SK-N-SH (cell line): Measurements from ENCODE around the gene AKTIP. TPM values are rescaled to one million over a fixed set of nuclear protein-coding genes. Genes with fewer than 3 reads are reported as not detected.

Experiments
- CTCF ChIA-PET: fragments of 300-600, 350-600 bp; formaldehyde crosslinking; extraction: SDS; loops from one replicate; lab custom pipeline; 2021; lab: Yijun Ruan, JAX
- POLR2A ChIA-PET: fragments of 350-600 bp; sonication (Branson Sonifier 250); formaldehyde crosslinking; extraction: SDS; loops from one replicate; lab custom pipeline; 2020; ENCODE audit warnings: antibody characterized with exemption, inconsistent platforms; lab: Yijun Ruan, JAX
- DNase-seq: peaks from one replicate; pipeline ENCODE4 v3.0.0; 2012
- H2AFZ ChIP-seq: fragments of 200-600 bp; sonication (generic); 2 replicates; pipeline ENCODE4 v1.8.1; 2016; ENCODE audit warnings: antibody characterized with exemption, mild to moderate bottlenecking, low read depth
- H3F3A ChIP-seq: fragments of 200-600 bp; sonication (generic); replicated peaks from 2 replicates; pipeline ENCODE3; 2016; ENCODE audit warnings: antibody characterized with exemption, mild to moderate bottlenecking; ENCODE audit not compliant: insufficient read depth
- H3K27ac ChIP-seq, 2 experiments: fragments of 200-500 bp in 1 of 2; fragments of 200-600 bp in 1 of 2; sonication (Bioruptor generic) in 1 of 2; sonication (generic), shearing (Covaris generic) in 1 of 2; 2 replicates each; pipeline versions ENCODE4 v1.5.1 to v1.6.1; 2014 to 2016; ENCODE audit warnings: low read depth in 2 of 2, inconsistent platforms in 1 of 2, low read length in 1 of 2, mild to moderate bottlenecking in 1 of 2, mixed read lengths in 1 of 2
- H3K27me3 ChIP-seq: fragments of 200-600 bp; sonication (generic), shearing (Covaris generic); 2 replicates; pipeline ENCODE4 v1.6.1; 2016; ENCODE audit warnings: mixed run types; ENCODE audit not compliant: insufficient read depth
- H3K36me3 ChIP-seq, 2 experiments: fragments of 200-500 bp in 1 of 2; fragments of 200-600 bp in 1 of 2; sonication (Bioruptor generic) in 1 of 2; sonication (generic) in 1 of 2; replicated peaks in 1 of 2; 2 replicates each; pipeline versions ENCODE3 to v1.5.1; 2014 to 2016; ENCODE audit warnings: low read length in 1 of 2, mild to moderate bottlenecking in 1 of 2; ENCODE audit not compliant: insufficient read depth in 2 of 2, control insufficient read depth in 1 of 2
- H3K4me1 ChIP-seq, 2 experiments: fragments of 200-500 bp in 1 of 2; fragments of 200-600 bp in 1 of 2; sonication (Bioruptor generic) in 1 of 2; sonication (generic), shearing (Covaris generic) in 1 of 2; 2 replicates each; pipeline versions ENCODE4 v1.5.1 to v1.6.1; 2014 to 2016; ENCODE audit warnings: low read depth in 1 of 2, low read length in 1 of 2, mixed run types in 1 of 2; ENCODE audit not compliant: insufficient read depth in 2 of 2, control insufficient read depth in 1 of 2
- H3K4me2 ChIP-seq: fragments of 200-600 bp; sonication (generic), shearing (Covaris generic); 2 replicates; pipeline ENCODE4 v1.6.1; 2017; ENCODE audit warnings: mixed run types
- H3K4me3 ChIP-seq, 2 experiments: fragments of 200-500 bp in 1 of 2; fragments of 200-600 bp in 1 of 2; sonication (Bioruptor generic) in 1 of 2; sonication (generic), shearing (Covaris generic) in 1 of 2; 2 replicates each; pipeline versions ENCODE4 v1.5.1 to v1.8.1; 2014 to 2016; ENCODE audit warnings: low read depth in 2 of 2, inconsistent platforms in 1 of 2, low read length in 1 of 2, mild to moderate bottlenecking in 1 of 2, mixed read lengths in 1 of 2, moderate library complexity in 1 of 2
- H3K79me2 ChIP-seq: fragments of 200-600 bp; sonication (generic); 2 replicates; pipeline ENCODE4 v1.8.1; 2017; ENCODE audit warnings: mild to moderate bottlenecking; ENCODE audit not compliant: insufficient read depth
- H3K9ac ChIP-seq: fragments of 200-600 bp; sonication (generic); 2 replicates; pipeline ENCODE4 v1.6.1; 2017; ENCODE audit warnings: mixed run types
- H3K9me2 ChIP-seq: fragments of 200-600 bp; sonication (generic); 2 replicates; pipeline ENCODE4 v1.6.1; 2017; ENCODE audit warnings: mixed run types
- H3K9me3 ChIP-seq: fragments of 200-600 bp; sonication (generic); 2 replicates; pipeline ENCODE4 v1.6.1; 2017; ENCODE audit warnings: mixed run types, mild to moderate bottlenecking, moderate library complexity
- H4K20me1 ChIP-seq: fragments of 200-600 bp; sonication (generic); 2 replicates; pipeline ENCODE4 v1.6.1; 2017; ENCODE audit warnings: mild to moderate bottlenecking, mixed run types; ENCODE audit not compliant: insufficient read depth
- CHD2 ChIP-seq: fragments of 150-350 bp; IDR thresholded peaks from 2 replicates; pipeline ENCODE4 v1.6.1; 2018; ENCODE audit warnings: low read length; ENCODE audit not compliant: partially characterized antibody
- ELF1 ChIP-seq: IDR thresholded peaks from 2 replicates; pipeline ENCODE4 v1.4.0; 2012
- EZH2phosphoT487 ChIP-seq: fragments of 200-600 bp; sonication (generic); IDR thresholded peaks from 2 replicates; pipeline ENCODE4 v1.6.1; 2017; ENCODE audit warnings: low read depth, mixed run types, mild to moderate bottlenecking, antibody characterized with exemption, moderate library complexity, borderline replicate concordance
- FOSL2 ChIP-seq: IDR thresholded peaks from 2 replicates; pipeline ENCODE4 v1.4.0; 2012; ENCODE audit warnings: low read depth, mild to moderate bottlenecking, moderate library complexity, borderline replicate concordance
- GABPA ChIP-seq: IDR thresholded peaks from 2 replicates; pipeline ENCODE4 v1.4.0; 2012; ENCODE audit warnings: low read depth, mild to moderate bottlenecking
- GATA2 ChIP-seq: sonication (generic); formaldehyde crosslinking; IDR thresholded peaks from 2 replicates; pipeline ENCODE4 v1.5.0; 2020; ENCODE audit warnings: mild to moderate bottlenecking, missing genetic modification reagents
- MXI1 ChIP-seq: IDR thresholded peaks from 2 replicates; pipeline ENCODE4 v1.6.1; 2012; ENCODE audit warnings: mild to moderate bottlenecking, low read depth, low read length, improper control_type of control experiment
- NRF1 ChIP-seq: IDR thresholded peaks from 2 replicates; pipeline ENCODE4 v1.6.1; 2012; ENCODE audit warnings: low read depth, mild to moderate bottlenecking, low read length
- POLR2AphosphoS5 ChIP-seq: IDR thresholded peaks from 2 replicates; pipeline ENCODE4 v1.6.1; 2012; ENCODE audit warnings: low read depth, low read length
- RAD21 ChIP-seq: IDR thresholded peaks from 2 replicates; pipeline ENCODE4 v1.6.1; 2012; ENCODE audit warnings: mild to moderate bottlenecking, low read length
- RCOR1 ChIP-seq: fragments of 150-350 bp; IDR thresholded peaks from 2 replicates; pipeline ENCODE4 v1.6.1; 2017; ENCODE audit warnings: antibody characterized with exemption, low read length
- REST ChIP-seq: IDR thresholded peaks from 2 replicates; pipeline ENCODE4 v1.6.1; 2012; ENCODE audit warnings: mild to moderate bottlenecking, low read depth, low read length, moderate library complexity
- SIN3A ChIP-seq: IDR thresholded peaks from 2 replicates; pipeline ENCODE4 v1.6.1; 2012; ENCODE audit warnings: low read depth, mild to moderate bottlenecking, low read length, moderate library complexity, borderline replicate concordance
- TAF1 ChIP-seq: IDR thresholded peaks from 2 replicates; pipeline ENCODE4 v1.6.1; 2012; ENCODE audit warnings: low read depth, mild to moderate bottlenecking, low read length, moderate library complexity, borderline replicate concordance
- TCF12 ChIP-seq: IDR thresholded peaks from 2 replicates; pipeline ENCODE4 v1.4.0; 2012
- USF1 ChIP-seq: IDR thresholded peaks from 2 replicates; pipeline ENCODE4 v1.4.0; 2012; ENCODE audit warnings: low read depth, borderline replicate concordance
- YY1 ChIP-seq: IDR thresholded peaks from 2 replicates; pipeline ENCODE4 v1.4.0; 2012; ENCODE audit warnings: low read depth, mild to moderate bottlenecking
- WGBS: methylation state at CpG from one replicate; pipeline ENCODE4 v1.1.6; 2017; ENCODE audit warnings: low lambda C conversion rate; 5-methylcytosine and 5-hydroxymethylcytosine counted together
- polyA plus RNA-seq, 3 experiments: library from polyadenylated mRNA; depleted of rRNA; stranded (reverse); fragments of >200 nt; gene quantifications; 2 replicates each; pipeline ENCODE4 v1.2.3, GENCODE V29; 2012
- TF ChIP-seq, protein P1 (sequence below): IDR thresholded peaks from 2 replicates; pipeline ENCODE4 v1.4.0; 2012; ENCODE audit warnings: low read depth

AKTIP gene
- polyA plus RNA-seq, 1 of the 3 experiments (the other 2 are of a cell fraction) = 21.0 TPM

DNA sequence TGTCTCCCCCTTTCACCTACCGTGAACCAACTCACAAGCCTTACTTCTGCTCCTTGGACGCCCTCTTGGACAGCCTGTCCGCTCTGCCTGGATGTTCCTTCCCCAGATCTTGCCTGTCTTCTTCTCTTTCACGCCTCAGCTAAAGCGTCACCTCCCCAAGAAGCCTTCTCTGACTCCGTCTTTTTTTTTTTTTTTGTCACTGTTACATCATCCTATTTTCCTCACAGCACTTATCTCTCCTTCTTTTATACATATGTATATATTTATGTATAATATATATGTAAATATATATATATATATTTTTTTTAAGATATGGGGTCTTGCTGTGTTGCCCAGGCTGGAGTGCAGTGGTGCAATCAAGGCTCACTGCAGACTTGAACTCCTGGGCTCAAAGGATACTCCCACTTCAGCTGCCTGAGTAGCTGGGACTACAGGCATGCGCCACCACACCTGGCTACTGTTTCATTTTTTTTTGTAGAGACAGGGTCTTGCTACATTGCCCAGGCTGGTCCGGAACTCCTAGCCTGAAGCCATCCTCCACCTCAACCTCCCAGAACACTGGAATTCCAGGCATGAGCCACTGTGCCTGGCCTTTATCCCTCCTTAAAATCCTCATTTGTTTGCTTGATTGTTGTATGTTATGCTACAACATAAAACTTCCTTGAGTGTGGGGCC, 16.5 kb upstream of the AKTIP start:
- H3K9me3 ChIP-seq = no peaks in the 10 kb centered on the region
- H3K36me3 ChIP-seq = no peaks in the 10 kb centered on the region
- TF ChIP-seq ELF1 = no peak
- TF ChIP-seq REST = no peak
- no peak for TF ChIP-seq GABPA
- no peak for TF ChIP-seq RCOR1
- no peak for TF ChIP-seq SIN3A
- no peak for TF ChIP-seq YY1
- TF ChIP-seq GATA2 (CRISPR knock-in tag) = no peak
- TF ChIP-seq RAD21 = no peak
- TF ChIP-seq TAF1 = no peak
- H3K4me1 ChIP-seq = peaks cover 0 to 5% of the 10 kb centered on the region in 2 experiments; a peak in 1 of 4 replicates
- H3K27ac ChIP-seq = no peak overlapping the region
- DNase-seq = no peak
- H3K9ac ChIP-seq = no peak overlapping the region
- H3K4me3 ChIP-seq = no peak overlapping the region
- WGBS = 60% methylated on average over 8 of the region's 8 CpGs
- H3K4me2 ChIP-seq = no peak overlapping the region
- H3K79me2 ChIP-seq = no peaks in the 10 kb centered on the region
- H4K20me1 ChIP-seq = no peaks in the 10 kb centered on the region
- ChIA-PET CTCF (interaction anchor here (0.9 to 1.3 kb wide), 2 partner anchors 8 to 9 kb away, joined by 3 read pairs; no protein-coding TSS in a partner anchor), POLR2A (no interaction called here)
- no peak overlapping the region for H2AFZ ChIP-seq
- no peaks in the 10 kb centered on the region for H3K9me2 ChIP-seq
- H3K27me3 ChIP-seq = no peaks in the 10 kb centered on the region
- H3F3A ChIP-seq = no peaks in the 10 kb centered on the region

GRCh38 chr16:53518550-53519416, 15.8 kb upstream of the AKTIP start:
- WGBS = 75% methylated on average over 19 of the region's 19 CpGs

More at GRCh38 chr16:53518550-53519416, 15.8 kb upstream of the AKTIP start:
- ChIA-PET CTCF (interaction anchor here (0.9 kb wide), 2 partner anchors 9 to 146 kb away, joined by 3 read pairs; no protein-coding TSS in a partner anchor), POLR2A (no interaction called here)
- no peak for DNase-seq
- H3K4me1 ChIP-seq = no peaks in the 10 kb centered on the region; a peak in 1 of 4 replicates
- 0 out of 2 replicates have a peak overlapping the region, but pooled peaks have one; percentile 13 for H2AFZ ChIP-seq
- H3K4me2 ChIP-seq = no peak overlapping the region
- no peaks in the 10 kb centered on the region for H3K27me3 ChIP-seq
- TF ChIP-seq GATA2 (CRISPR knock-in tag) (no peak), CHD2 (no peak), TCF12 (no peak), USF1 (no peak), NRF1 (no peak), YY1 (no peak), POLR2AphosphoS5 (no peak), EZH2phosphoT487 (no peak), GABPA (no peak), MXI1 (no peak), FOSL2 (no peak)
- TF ChIP-seq, protein P1, sequence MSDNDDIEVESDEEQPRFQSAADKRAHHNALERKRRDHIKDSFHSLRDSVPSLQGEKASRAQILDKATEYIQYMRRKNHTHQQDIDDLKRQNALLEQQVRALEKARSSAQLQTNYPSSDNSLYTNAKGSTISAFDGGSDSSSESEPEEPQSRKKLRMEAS = no peak
- no peak overlapping the region for H3K9ac ChIP-seq
- no peaks in the 10 kb centered on the region for H3F3A ChIP-seq
- H3K9me2 ChIP-seq = no peaks in the 10 kb centered on the region
- no peaks in the 10 kb centered on the region for H4K20me1 ChIP-seq
- no peaks in the 10 kb centered on the region for H3K36me3 ChIP-seq
- no peaks in the 10 kb centered on the region for H3K9me3 ChIP-seq
- no peak overlapping the region for H3K27ac ChIP-seq
- no peaks in the 10 kb centered on the region for H3K79me2 ChIP-seq
- no peak overlapping the region for H3K4me3 ChIP-seq
